ENCODE results near the gene EPHA6.

- TF ChIP-seq CTCF (IDR thresholded peaks at IDR 0.05) (no peak), EP300 (IDR thresholded peaks at IDR 0.05) (no peak)
Observed at GRCh38 chr3:97510795-97511194, 696.4 kb downstream of the EPHA6 start.
